ENCODE results near the gene MAIP1.

MAIP1 gene

DNA sequence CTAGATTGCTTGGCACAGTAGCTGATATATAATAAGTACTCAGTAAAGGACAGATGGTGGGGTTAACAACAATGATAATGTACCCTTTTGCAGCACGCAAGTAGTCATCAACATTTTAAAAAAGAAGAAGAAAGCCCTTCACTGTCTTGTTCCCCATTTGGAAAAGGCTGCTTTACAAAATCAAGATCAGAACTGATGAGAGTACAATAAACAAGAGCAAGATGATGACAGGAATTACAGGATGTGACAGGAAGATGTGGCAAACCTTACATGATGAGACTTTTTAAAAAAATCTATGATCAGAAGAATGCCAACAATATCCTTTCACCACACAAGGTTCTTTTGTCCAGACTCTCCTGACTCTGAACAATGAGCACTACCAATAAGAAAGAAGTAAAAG is 9.2 kb upstream of the MAIP1 start:
- H3K36me3 ChIP-seq (ENCODE audit: control insufficient read depth, insufficient read depth, low read length): peaks cover 15% of the 10 kb centered on the region
- no peaks in the 10 kb centered on the region for H3K27me3 ChIP-seq (ENCODE audit: control insufficient read depth, insufficient read depth, low read length, poor library complexity, severe bottlenecking)
- no peak overlapping the region for H3K27ac ChIP-seq (ENCODE audit: insufficient read depth, low read depth, low read length, poor library complexity, severe bottlenecking)
- H3K9me3 ChIP-seq (ENCODE audit: control insufficient read depth, low read length): no peaks in the 10 kb centered on the region
- H3K4me1 ChIP-seq (ENCODE audit: control insufficient read depth, insufficient read depth, low read length): no peaks in the 10 kb centered on the region
- no peak overlapping the region for H3K4me3 ChIP-seq (ENCODE audit: insufficient read depth, low read depth, low read length)
- WGBS, 2 experiments: 90% methylated on average over 1 of the region's 1 CpG

DNA sequence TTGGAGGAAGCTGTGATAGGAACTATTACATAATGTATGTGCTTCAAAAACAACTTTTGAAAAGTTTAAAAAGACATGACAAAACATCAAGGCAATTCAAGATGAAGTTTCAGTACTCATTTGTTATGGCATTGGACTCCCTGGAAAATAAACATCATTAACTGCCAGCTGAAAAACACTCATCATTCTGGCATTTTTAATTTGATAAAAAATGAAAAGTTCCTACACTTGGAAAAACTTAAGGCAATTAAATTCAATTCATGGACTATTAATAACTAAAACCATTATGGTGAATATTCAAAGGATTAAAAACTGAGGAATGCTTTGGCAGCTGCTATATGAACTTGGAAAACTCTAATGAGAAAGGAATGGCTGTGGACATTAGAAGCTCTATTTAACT is 8.5 kb upstream of the MAIP1 start:
- no peaks in the 10 kb centered on the region for H3K27me3 ChIP-seq (ENCODE audit: control insufficient read depth, insufficient read depth, low read length, poor library complexity, severe bottlenecking)
- peaks cover 15% of the 10 kb centered on the region for H3K36me3 ChIP-seq (ENCODE audit: control insufficient read depth, insufficient read depth, low read length)
- no peak overlapping the region for H3K4me3 ChIP-seq (ENCODE audit: insufficient read depth, low read depth, low read length)
- no peaks in the 10 kb centered on the region for H3K9me3 ChIP-seq (ENCODE audit: control insufficient read depth, low read length)
- H3K4me1 ChIP-seq (ENCODE audit: control insufficient read depth, insufficient read depth, low read length): no peaks in the 10 kb centered on the region
- H3K27ac ChIP-seq (ENCODE audit: insufficient read depth, low read depth, low read length, poor library complexity, severe bottlenecking): no peak overlapping the region

DNA sequence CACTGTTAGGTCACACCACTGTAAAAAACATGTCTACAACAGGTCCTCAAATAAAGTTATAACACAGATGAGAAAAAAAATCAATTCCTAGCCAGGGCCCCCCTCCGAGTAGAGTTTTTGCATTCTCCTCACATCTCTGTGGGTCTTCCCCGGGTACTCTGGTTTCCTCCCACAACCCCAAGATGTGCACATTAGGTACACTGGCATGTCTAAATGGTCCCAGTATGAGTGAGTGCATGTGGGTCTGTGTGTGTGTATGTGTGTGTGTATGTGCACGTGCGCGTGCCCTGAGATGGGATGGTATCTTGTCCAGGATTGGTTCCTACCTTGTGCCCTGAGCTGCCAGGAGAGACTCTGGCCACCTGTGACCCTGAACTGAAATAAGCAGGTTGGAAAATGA is 5.0 kb upstream of the MAIP1 start:
- Histone ChIP-seq H3K36me3 (ENCODE audit: control insufficient read depth, insufficient read depth, low read length) (peaks cover 10% of the 10 kb centered on the region), H3K27ac (ENCODE audit: insufficient read depth, low read depth, low read length, poor library complexity, severe bottlenecking) (no peak overlapping the region), H3K4me1 (ENCODE audit: control insufficient read depth, insufficient read depth, low read length) (peaks cover 7% of the 10 kb centered on the region), H3K27me3 (ENCODE audit: control insufficient read depth, insufficient read depth, low read length, poor library complexity, severe bottlenecking) (no peaks in the 10 kb centered on the region), H3K4me3 (ENCODE audit: insufficient read depth, low read depth, low read length) (no peak overlapping the region), H3K9me3 (ENCODE audit: control insufficient read depth, low read length) (no peaks in the 10 kb centered on the region)
- 94% methylated on average over 5 of the region's 5 CpGs for WGBS, 2 experiments

DNA sequence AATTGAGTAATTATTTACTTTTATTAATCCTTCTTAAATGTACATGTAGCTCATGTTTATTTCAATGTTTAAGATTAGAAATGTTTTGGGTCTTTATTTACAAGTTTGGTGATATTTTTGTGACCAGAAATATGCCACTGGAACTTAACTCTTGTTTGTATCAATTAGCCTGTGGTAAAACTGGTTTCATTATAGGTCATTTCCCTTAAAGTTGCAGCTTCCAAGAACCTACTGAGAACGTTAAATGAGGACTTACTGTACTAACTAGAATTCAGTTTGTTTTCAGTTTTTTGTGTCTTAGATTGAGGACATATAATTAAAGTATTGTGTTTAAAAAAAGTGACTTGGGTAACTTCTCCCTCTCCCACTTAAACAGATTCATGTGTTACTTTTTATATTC is 4.4 kb upstream of the MAIP1 start:
- Histone ChIP-seq H3K4me1 (ENCODE audit: control insufficient read depth, insufficient read depth, low read length) (peaks cover 7% of the 10 kb centered on the region), H3K9me3 (ENCODE audit: control insufficient read depth, low read length) (no peaks in the 10 kb centered on the region), H3K4me3 (ENCODE audit: insufficient read depth, low read depth, low read length) (no peak overlapping the region), H3K27me3 (ENCODE audit: control insufficient read depth, insufficient read depth, low read length, poor library complexity, severe bottlenecking) (no peaks in the 10 kb centered on the region), H3K36me3 (ENCODE audit: control insufficient read depth, insufficient read depth, low read length) (peaks cover 10% of the 10 kb centered on the region), H3K27ac (ENCODE audit: insufficient read depth, low read depth, low read length, poor library complexity, severe bottlenecking) (no peak overlapping the region)
- 100% methylated on average over 1 of the region's 1 CpG for WGBS, 2 experiments

DNA sequence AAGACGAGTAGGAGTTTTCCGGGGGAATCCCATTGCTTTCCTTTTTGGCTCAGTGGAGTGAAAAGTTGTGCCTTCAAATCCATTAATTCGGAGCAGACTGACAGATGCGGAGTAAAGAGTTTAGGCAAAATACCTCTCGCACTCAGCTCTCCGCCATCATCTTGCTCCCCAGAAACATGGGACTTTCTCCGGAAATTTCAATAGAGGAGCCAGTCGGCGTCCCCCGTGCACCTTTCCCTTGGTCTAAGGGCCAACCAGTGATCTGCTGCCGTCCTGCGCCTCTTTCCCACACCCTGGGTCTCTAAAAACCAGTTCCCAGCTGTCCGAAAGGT is 409 bp upstream of the MAIP1 start:
- H3K36me3 ChIP-seq (ENCODE audit: control insufficient read depth, insufficient read depth, low read length): peaks cover 4% of the 10 kb centered on the region
- 0% methylated on average over 13 of the region's 13 CpGs for WGBS, 2 experiments

DNA sequence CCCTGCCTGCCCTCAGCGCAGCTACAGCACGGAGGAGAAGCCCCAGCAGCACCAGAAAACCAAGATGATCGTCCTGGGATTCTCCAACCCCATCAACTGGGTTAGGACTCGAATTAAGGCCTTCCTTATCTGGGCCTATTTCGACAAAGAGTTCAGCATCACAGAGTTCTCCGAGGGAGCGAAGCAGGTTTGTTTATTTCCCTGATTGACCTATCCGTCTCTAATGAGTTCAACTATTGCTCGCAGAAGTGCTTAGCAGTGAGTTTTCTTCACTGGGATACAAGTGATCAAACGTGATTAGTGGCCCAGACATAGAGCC is 639 bp downstream of the MAIP1 start:
- Histone ChIP-seq H3K36me3 (ENCODE audit: control insufficient read depth, insufficient read depth, low read length) (peaks cover 7% of the 10 kb centered on the region), H3K27ac (ENCODE audit: insufficient read depth, low read depth, low read length, poor library complexity, severe bottlenecking) (peak overlapping the region; percentile 96), H3K4me3 (ENCODE audit: insufficient read depth, low read depth, low read length) (peak overlapping the region; percentile 88), H3K4me1 (ENCODE audit: control insufficient read depth, insufficient read depth, low read length) (peaks cover 7% of the 10 kb centered on the region), H3K27me3 (ENCODE audit: control insufficient read depth, insufficient read depth, low read length, poor library complexity, severe bottlenecking) (no peaks in the 10 kb centered on the region), H3K9me3 (ENCODE audit: control insufficient read depth, low read length) (no peaks in the 10 kb centered on the region)
- WGBS, 2 experiments: 1 to 2% methylated on average over 10 of the region's 10 CpGs

More for the DNA sequence above, 409 bp upstream of the MAIP1 start:
- peak overlapping the region; percentile 96 for H3K27ac ChIP-seq (ENCODE audit: insufficient read depth, low read depth, low read length, poor library complexity, severe bottlenecking)
- peak overlapping the region; percentile 88 for H3K4me3 ChIP-seq (ENCODE audit: insufficient read depth, low read depth, low read length)
- no peaks in the 10 kb centered on the region for H3K27me3 ChIP-seq (ENCODE audit: control insufficient read depth, insufficient read depth, low read length, poor library complexity, severe bottlenecking)
- H3K4me1 ChIP-seq (ENCODE audit: control insufficient read depth, insufficient read depth, low read length): peaks cover 7% of the 10 kb centered on the region
- H3K9me3 ChIP-seq (ENCODE audit: control insufficient read depth, low read length): no peaks in the 10 kb centered on the region

DNA sequence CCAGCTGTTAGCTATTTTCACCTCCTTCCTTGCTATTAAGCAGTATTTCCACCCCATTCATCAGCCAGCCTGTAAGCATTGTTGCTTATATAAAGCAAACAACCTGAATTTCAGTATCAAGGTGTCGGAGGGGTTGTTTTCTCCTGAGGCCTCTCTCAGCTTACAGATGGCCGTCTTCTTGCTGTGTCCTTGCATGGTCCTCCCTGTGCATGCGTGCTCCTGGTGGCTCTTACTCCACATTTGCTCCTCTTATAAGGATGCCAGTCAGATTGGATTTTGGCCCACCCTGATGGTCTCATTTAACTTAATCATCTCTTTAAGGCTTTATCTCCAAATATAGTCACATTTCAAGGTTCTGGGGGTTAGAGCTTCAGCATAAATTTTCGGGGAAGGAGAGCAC is 2.6 kb downstream of the MAIP1 start:
- Histone ChIP-seq H3K4me3 (ENCODE audit: insufficient read depth, low read depth, low read length) (no peak overlapping the region), H3K27ac (ENCODE audit: insufficient read depth, low read depth, low read length, poor library complexity, severe bottlenecking) (no peak overlapping the region), H3K27me3 (ENCODE audit: control insufficient read depth, insufficient read depth, low read length, poor library complexity, severe bottlenecking) (no peaks in the 10 kb centered on the region), H3K9me3 (ENCODE audit: control insufficient read depth, low read length) (no peaks in the 10 kb centered on the region), H3K36me3 (ENCODE audit: control insufficient read depth, insufficient read depth, low read length) (peaks cover 14% of the 10 kb centered on the region), H3K4me1 (ENCODE audit: control insufficient read depth, insufficient read depth, low read length) (peaks cover 7% of the 10 kb centered on the region)
- 95 to 96% methylated on average over 4 of the region's 4 CpGs for WGBS, 2 experiments

DNA sequence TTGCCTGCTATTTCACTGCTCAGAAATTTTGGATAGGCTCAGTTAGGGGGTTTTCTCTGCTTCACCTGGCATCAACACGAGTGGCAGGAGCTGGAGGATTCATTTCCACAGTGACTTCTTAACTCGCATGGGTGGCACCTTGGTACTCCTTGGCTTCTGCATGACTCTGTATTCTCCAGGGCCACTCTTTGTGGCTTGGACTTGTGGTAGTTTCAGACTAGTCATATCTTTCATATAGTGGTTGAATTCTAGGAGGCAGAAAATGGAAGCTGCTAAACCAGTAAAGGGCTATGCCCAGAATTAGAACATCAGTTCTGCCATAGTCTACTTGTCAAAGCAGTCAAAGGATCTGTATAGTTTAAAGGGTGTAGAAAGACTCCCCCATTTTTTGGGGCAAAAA is 6.8 kb downstream of the MAIP1 start:
- no peaks in the 10 kb centered on the region for H3K9me3 ChIP-seq (ENCODE audit: control insufficient read depth, low read length)
- 87 to 90% methylated on average over 2 of the region's 2 CpGs for WGBS, 2 experiments
- H3K36me3 ChIP-seq (ENCODE audit: control insufficient read depth, insufficient read depth, low read length): peaks cover 25% of the 10 kb centered on the region
- no peaks in the 10 kb centered on the region for H3K27me3 ChIP-seq (ENCODE audit: control insufficient read depth, insufficient read depth, low read length, poor library complexity, severe bottlenecking)
- H3K4me1 ChIP-seq (ENCODE audit: control insufficient read depth, insufficient read depth, low read length): no peaks in the 10 kb centered on the region
- no peak overlapping the region for H3K27ac ChIP-seq (ENCODE audit: insufficient read depth, low read depth, low read length, poor library complexity, severe bottlenecking)
- no peak overlapping the region for H3K4me3 ChIP-seq (ENCODE audit: insufficient read depth, low read depth, low read length)

DNA sequence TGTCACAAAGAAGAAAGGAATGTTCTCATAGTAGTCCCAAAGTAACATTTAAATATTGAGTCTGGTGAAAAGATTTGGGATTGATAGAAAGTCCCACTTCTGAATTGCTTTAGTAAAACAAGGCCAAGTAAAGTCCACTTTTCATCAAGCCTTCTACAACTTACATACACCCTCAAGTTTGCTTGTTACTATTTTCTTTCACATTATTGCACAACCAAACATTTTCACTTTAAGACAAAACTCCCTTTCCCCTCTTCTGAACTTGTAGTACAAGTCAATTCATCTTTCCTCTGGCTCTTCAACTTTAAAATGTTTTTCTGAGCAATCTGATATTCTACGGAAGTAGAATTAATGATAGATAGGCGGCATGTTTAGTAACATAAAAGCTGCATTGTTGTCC is 11.0 kb downstream of the MAIP1 start:
- H3K4me3 ChIP-seq (ENCODE audit: insufficient read depth, low read depth, low read length): no peak overlapping the region
- H3K4me1 ChIP-seq (ENCODE audit: control insufficient read depth, insufficient read depth, low read length): no peaks in the 10 kb centered on the region
- no peaks in the 10 kb centered on the region for H3K27me3 ChIP-seq (ENCODE audit: control insufficient read depth, insufficient read depth, low read length, poor library complexity, severe bottlenecking)
- WGBS, 2 experiments: 96 to 100% methylated on average over 1 to 2 of the region's 2 CpGs
- no peaks in the 10 kb centered on the region for H3K9me3 ChIP-seq (ENCODE audit: control insufficient read depth, low read length)
- no peak overlapping the region for H3K27ac ChIP-seq (ENCODE audit: insufficient read depth, low read depth, low read length, poor library complexity, severe bottlenecking)
- peaks cover 18% of the 10 kb centered on the region for H3K36me3 ChIP-seq (ENCODE audit: control insufficient read depth, insufficient read depth, low read length)

DNA sequence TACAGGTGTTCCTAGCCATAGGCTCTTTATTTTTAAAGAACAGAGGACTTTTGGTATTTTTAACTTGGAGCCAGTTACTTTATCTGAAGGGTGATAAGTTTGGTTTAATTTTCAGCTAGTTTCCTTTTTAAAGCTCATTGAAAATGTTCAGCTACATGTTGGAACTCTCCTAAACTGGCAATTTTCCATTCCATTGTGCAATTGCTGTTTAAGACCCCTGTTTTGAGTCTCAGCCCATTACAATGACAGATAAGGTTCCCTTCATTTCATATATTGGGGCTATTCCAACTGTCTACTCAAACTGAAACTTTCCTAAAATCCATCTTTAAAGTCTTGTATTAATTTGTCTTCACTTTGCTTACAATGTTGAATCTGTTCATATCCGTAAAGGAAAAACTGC is 11.6 kb downstream of the MAIP1 start:
- no peak overlapping the region for H3K4me3 ChIP-seq (ENCODE audit: insufficient read depth, low read depth, low read length)
- H3K4me1 ChIP-seq (ENCODE audit: control insufficient read depth, insufficient read depth, low read length): no peaks in the 10 kb centered on the region
- H3K36me3 ChIP-seq (ENCODE audit: control insufficient read depth, insufficient read depth, low read length): peaks cover 18% of the 10 kb centered on the region
- no peaks in the 10 kb centered on the region for H3K27me3 ChIP-seq (ENCODE audit: control insufficient read depth, insufficient read depth, low read length, poor library complexity, severe bottlenecking)
- WGBS, 2 experiments: 100% methylated on average over 1 of the region's 1 CpG
- no peak overlapping the region for H3K27ac ChIP-seq (ENCODE audit: insufficient read depth, low read depth, low read length, poor library complexity, severe bottlenecking)
- H3K9me3 ChIP-seq (ENCODE audit: control insufficient read depth, low read length): no peaks in the 10 kb centered on the region

DNA sequence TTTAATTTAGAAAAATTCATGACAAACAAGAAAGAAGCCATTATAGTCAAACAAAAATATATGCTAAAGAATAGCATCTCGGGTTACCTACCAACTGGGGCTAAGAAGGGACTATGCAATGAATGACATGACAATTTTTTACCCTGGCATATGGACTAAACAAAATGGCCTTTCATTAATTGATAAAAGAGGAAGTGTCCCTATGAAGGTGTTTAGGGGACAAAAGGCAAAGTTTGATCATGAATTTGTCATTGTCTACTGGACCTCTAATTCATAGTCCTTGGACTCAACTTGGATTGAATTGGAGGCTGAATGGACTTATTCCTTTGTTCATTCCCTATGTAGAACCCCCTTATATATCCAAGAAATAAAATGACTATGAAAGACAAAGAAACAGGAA is 12.7 kb downstream of the MAIP1 start:
- no peak overlapping the region for H3K4me3 ChIP-seq (ENCODE audit: insufficient read depth, low read depth, low read length)
- no peaks in the 10 kb centered on the region for H3K27me3 ChIP-seq (ENCODE audit: control insufficient read depth, insufficient read depth, low read length, poor library complexity, severe bottlenecking)
- H3K27ac ChIP-seq (ENCODE audit: insufficient read depth, low read depth, low read length, poor library complexity, severe bottlenecking): no peak overlapping the region
- no peaks in the 10 kb centered on the region for H3K9me3 ChIP-seq (ENCODE audit: control insufficient read depth, low read length)
- WGBS, 2 experiments: 90 to 100% methylated on average over 1 of the region's 1 CpG
- no peaks in the 10 kb centered on the region for H3K4me1 ChIP-seq (ENCODE audit: control insufficient read depth, insufficient read depth, low read length)
- H3K36me3 ChIP-seq (ENCODE audit: control insufficient read depth, insufficient read depth, low read length): peaks cover 11% of the 10 kb centered on the region
